Measurements from ENCODE around the gene SHC3.

GRCh38 chr9:89095761-89096528 is 82.7 kb downstream of the SHC3 start:
- TF ChIP-seq POLR2A (IDR thresholded peaks at IDR 0.05) (no peak), CTCF (IDR thresholded peaks at IDR 0.05) (no peak)
